ENCODE measurements around the gene MGAT5.

DNA sequence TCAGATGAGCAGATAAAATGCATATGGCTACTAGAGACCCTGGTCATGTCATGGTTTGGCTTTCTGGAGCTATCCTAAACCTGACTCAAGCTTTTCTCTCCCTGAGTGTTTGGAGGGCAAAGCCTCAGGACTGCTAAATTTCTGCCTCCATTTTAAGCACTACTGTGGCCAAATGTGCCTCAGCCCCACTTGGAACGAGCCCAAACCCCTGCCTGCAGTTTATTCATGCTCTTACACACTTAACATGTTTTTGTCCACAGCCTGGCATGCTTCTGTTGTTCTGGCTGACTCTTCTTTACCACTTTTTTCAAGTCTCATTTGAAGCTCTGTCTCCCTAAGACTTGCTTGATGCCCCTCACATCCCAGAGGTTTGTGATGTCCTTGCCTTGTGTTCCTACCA, 24.7 kb downstream of the MGAT5 start:
- no peak for TF ChIP-seq TEAD4 (CRISPR knock-in tag; IDR thresholded peaks at IDR 0.05)
- TF ChIP-seq JUN (CRISPR knock-in tag; IDR thresholded peaks at IDR 0.05): no peak
- TF ChIP-seq FOXK1 (CRISPR knock-in tag; IDR thresholded peaks at IDR 0.05): no peak
- no peak for TF ChIP-seq USF1 (CRISPR knock-in tag; IDR thresholded peaks at IDR 0.05)
- TF ChIP-seq, protein P1, sequence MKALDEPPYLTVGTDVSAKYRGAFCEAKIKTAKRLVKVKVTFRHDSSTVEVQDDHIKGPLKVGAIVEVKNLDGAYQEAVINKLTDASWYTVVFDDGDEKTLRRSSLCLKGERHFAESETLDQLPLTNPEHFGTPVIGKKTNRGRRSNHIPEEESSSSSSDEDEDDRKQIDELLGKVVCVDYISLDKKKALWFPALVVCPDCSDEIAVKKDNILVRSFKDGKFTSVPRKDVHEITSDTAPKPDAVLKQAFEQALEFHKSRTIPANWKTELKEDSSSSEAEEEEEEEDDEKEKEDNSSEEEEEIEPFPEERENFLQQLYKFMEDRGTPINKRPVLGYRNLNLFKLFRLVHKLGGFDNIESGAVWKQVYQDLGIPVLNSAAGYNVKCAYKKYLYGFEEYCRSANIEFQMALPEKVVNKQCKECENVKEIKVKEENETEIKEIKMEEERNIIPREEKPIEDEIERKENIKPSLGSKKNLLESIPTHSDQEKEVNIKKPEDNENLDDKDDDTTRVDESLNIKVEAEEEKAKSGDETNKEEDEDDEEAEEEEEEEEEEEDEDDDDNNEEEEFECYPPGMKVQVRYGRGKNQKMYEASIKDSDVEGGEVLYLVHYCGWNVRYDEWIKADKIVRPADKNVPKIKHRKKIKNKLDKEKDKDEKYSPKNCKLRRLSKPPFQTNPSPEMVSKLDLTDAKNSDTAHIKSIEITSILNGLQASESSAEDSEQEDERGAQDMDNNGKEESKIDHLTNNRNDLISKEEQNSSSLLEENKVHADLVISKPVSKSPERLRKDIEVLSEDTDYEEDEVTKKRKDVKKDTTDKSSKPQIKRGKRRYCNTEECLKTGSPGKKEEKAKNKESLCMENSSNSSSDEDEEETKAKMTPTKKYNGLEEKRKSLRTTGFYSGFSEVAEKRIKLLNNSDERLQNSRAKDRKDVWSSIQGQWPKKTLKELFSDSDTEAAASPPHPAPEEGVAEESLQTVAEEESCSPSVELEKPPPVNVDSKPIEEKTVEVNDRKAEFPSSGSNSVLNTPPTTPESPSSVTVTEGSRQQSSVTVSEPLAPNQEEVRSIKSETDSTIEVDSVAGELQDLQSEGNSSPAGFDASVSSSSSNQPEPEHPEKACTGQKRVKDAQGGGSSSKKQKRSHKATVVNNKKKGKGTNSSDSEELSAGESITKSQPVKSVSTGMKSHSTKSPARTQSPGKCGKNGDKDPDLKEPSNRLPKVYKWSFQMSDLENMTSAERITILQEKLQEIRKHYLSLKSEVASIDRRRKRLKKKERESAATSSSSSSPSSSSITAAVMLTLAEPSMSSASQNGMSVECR (CRISPR knock-in tag; IDR thresholded peaks at IDR 0.05; ENCODE audit: borderline replicate concordance): no peak
- TF ChIP-seq CTCF (IDR thresholded peaks at IDR 0.05): no peak
- TF ChIP-seq SP1 (CRISPR knock-in tag; conservative IDR thresholded peaks at IDR 0.05): no peak
- TF ChIP-seq CBFB (CRISPR knock-in tag; IDR thresholded peaks at IDR 0.05; ENCODE audit: low read depth): no peak
- no peak for TF ChIP-seq FOXP1 (CRISPR knock-in tag; IDR thresholded peaks at IDR 0.05; ENCODE audit: borderline replicate concordance)
- TF ChIP-seq, protein P2, sequence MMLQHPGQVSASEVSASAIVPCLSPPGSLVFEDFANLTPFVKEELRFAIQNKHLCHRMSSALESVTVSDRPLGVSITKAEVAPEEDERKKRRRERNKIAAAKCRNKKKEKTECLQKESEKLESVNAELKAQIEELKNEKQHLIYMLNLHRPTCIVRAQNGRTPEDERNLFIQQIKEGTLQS (CRISPR knock-in tag; conservative IDR thresholded peaks at IDR 0.05): no peak
- TF ChIP-seq ZNF317 (CRISPR knock-in tag; IDR thresholded peaks at IDR 0.05; ENCODE audit: borderline replicate concordance, low read depth): no peak
- TF ChIP-seq USF2 (CRISPR knock-in tag; IDR thresholded peaks at IDR 0.05): no peak
- TF ChIP-seq, protein P3, sequence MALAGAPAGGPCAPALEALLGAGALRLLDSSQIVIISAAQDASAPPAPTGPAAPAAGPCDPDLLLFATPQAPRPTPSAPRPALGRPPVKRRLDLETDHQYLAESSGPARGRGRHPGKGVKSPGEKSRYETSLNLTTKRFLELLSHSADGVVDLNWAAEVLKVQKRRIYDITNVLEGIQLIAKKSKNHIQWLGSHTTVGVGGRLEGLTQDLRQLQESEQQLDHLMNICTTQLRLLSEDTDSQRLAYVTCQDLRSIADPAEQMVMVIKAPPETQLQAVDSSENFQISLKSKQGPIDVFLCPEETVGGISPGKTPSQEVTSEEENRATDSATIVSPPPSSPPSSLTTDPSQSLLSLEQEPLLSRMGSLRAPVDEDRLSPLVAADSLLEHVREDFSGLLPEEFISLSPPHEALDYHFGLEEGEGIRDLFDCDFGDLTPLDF (CRISPR knock-in tag; IDR thresholded peaks at IDR 0.05): no peak
- no peak for TF ChIP-seq ELF4 (CRISPR knock-in tag; IDR thresholded peaks at IDR 0.05; ENCODE audit: low read depth)
